ENCODE results near the gene BAZ2B. TPM values are rescaled to one million over a fixed set of nuclear protein-coding genes. Genes with fewer than 3 reads are reported as not detected.

BAZ2B gene
- total RNA-seq, 1 experiment from 2014 or later: 54.9 TPM

GRCh38 chr2:159623436-159623835 lies 7.1 kb upstream of the BAZ2B start:
- Histone ChIP-seq H4K20me1 (ENCODE audit: control insufficient read depth, insufficient read depth, insufficient read length) (no peaks in the 10 kb centered on the region), H3K4ac (ENCODE audit: low read depth, low read length) (no peak overlapping the region), H2BK5ac (ENCODE audit: insufficient read length, low read length) (no peak overlapping the region), H2BK120ac (ENCODE audit: low read depth, low read length, poor library complexity, severe bottlenecking) (no peak overlapping the region), H4K8ac (replicated peaks; ENCODE audit: insufficient read length, low read depth, low read length) (no peak overlapping the region), H3K23me2 (ENCODE audit: insufficient read length, low read depth, low read length, poor library complexity, severe bottlenecking) (no peaks in the 10 kb centered on the region), H3K4me1 (ENCODE audit: insufficient read depth, low read length) (no peaks in the 10 kb centered on the region; the same call in 1 of the 2 replicates), H3K18ac (ENCODE audit: insufficient read length, low read depth, low read length) (no peak overlapping the region), H3K9ac (ENCODE audit: extremely low read depth, insufficient read length, low read length) (no peak overlapping the region), H3K79me2 (ENCODE audit: insufficient read depth, low read length) (no peaks in the 10 kb centered on the region), H3K4me2 (ENCODE audit: insufficient read depth, insufficient read length, low read length) (no peak overlapping the region), H2BK12ac (ENCODE audit: insufficient read length, low read depth, low read length) (no peak overlapping the region), H3K27me3 (ENCODE audit: insufficient read depth, low read length) (no peaks in the 10 kb centered on the region), H3T11ph (ENCODE audit: low read length) (no peak overlapping the region), H3K56ac (ENCODE audit: insufficient read length, low read depth, low read length) (no peak overlapping the region), H2AK5ac (ENCODE audit: insufficient read length, low read length) (no peak overlapping the region), H2AFZ (ENCODE audit: low read length) (no peak overlapping the region), H3K9me3 (ENCODE audit: control insufficient read depth, low read depth, low read length) (no peaks in the 10 kb centered on the region), H4K91ac (ENCODE audit: insufficient read length, low read depth, low read length) (no peak overlapping the region), H3K27ac (ENCODE audit: insufficient read length, low read depth, low read length) (no peak overlapping the region), H3K23ac (ENCODE audit: insufficient read length, low read depth, low read length) (no peak overlapping the region), H3K79me1 (ENCODE audit: insufficient read depth, low read depth, low read length, poor library complexity, severe bottlenecking) (no peaks in the 10 kb centered on the region), H4K5ac (ENCODE audit: insufficient read length, low read depth, low read length) (no peak overlapping the region), H3K14ac (ENCODE audit: insufficient read depth, low read length) (no peak overlapping the region), H2BK15ac (ENCODE audit: low read depth, low read length) (no peak overlapping the region), H2BK20ac (ENCODE audit: low read depth, low read length, poor library complexity, severe bottlenecking) (no peak overlapping the region)
- Mint-ChIP-seq H3K27ac (no peak overlapping the region), H3K9me3 (peaks cover 3 to 26% of the 10 kb centered on the region in 2 experiments; a peak in 4 of 5 replicates), H3K36me3 (ENCODE audit: insufficient read depth in 1 of 3, low read depth in 3 of 3) (peaks cover 0 to 20% (median 7%) of the 10 kb centered on the region in 3 experiments; a peak in 4 of 7 replicates), H3K4me1 (peaks cover 17 to 31% of the 10 kb centered on the region in 2 experiments), H3K4me3 (no peak overlapping the region), H3K27me3 (ENCODE audit: low read depth) (no peaks in the 10 kb centered on the region)
- no peak for DNase-seq
- TF ChIP-seq CTCF (conservative IDR thresholded peaks at IDR 0.05): no peak
- WGBS (ENCODE audit: extremely low coverage, insufficient read length, low lambda C conversion rate): no CpG with 5 or more reads among the region's 1 CpG

Measured in H9 (cell line).